HepG2 (cell line): ENCODE results near the gene WDR19. TPM values are rescaled to one million over a fixed set of nuclear protein-coding genes. Genes with fewer than 3 reads are reported as not detected.
A peak's percentile ranks its signal among the peaks of the same experiment; 100 is the strongest.

Source experiments
- ATAC-seq: fragments of 200-7000 bp; cut with Tn5 transposase; 3 replicates; pipeline ENCODE4 v1.9.1; 2020; ENCODE audit warnings: mild to moderate bottlenecking, moderate library complexity
- BruUV-seq: library from RNA; stranded (reverse); fragments of 400-500 nt; replicated peaks from 2 replicates; lab custom pipeline; 2021; lab: Mats Ljungman, UMichigan
- CTCF ChIA-PET: fragments of 300-600 bp; formaldehyde crosslinking; extraction: SDS; loops from one replicate; lab custom pipeline; 2021; ENCODE audit warnings: low total read pairs, inconsistent platforms, low intra/inter-chr PET ratio; lab: Yijun Ruan, JAX
- POLR2A ChIA-PET: fragments of 350-600 bp; sonication (Branson Sonifier 250); formaldehyde crosslinking; loops from one replicate; lab custom pipeline; 2020; ENCODE audit warnings: antibody characterized with exemption, inconsistent platforms; lab: Yijun Ruan, JAX
- DNase-seq: peaks from one replicate; pipeline ENCODE4 v3.0.0-alpha.2; 2015; ENCODE audit warnings: low spot score
- FAIRE-seq: peaks from 3 replicates; lab custom pipeline; 2011; peaks lifted over from hg19 to GRCh38; lab: Jason Lieb, UNC
- H2AFZ ChIP-seq: one replicate; pipeline ENCODE4 v1.6.1; 2011; ENCODE audit warnings: low read length, inconsistent platforms
- H3K27ac ChIP-seq: fragments of 300-600 bp; 3 replicates; pipeline ENCODE4 v1.8.0; 2011; ENCODE audit warnings: mixed run types, mild to moderate bottlenecking, mixed read lengths, low read length, inconsistent platforms; ENCODE audit not compliant: insufficient read depth; ENCODE audit errors: extremely low read length
- H3K27me3 ChIP-seq, 2 experiments: fragments of 200-600 bp in 1 of 2; 2 replicates in 1 of 2; 3 replicates in 1 of 2; pipeline versions ENCODE4 v1.6.0 to v1.8.0; 2011; ENCODE audit warnings: low read length in 2 of 2, mild to moderate bottlenecking in 2 of 2, moderate library complexity in 2 of 2, inconsistent platforms in 1 of 2; ENCODE audit not compliant: insufficient read depth in 2 of 2, control insufficient read depth in 1 of 2
- H3K36me3 ChIP-seq, 2 experiments: fragments of 200-600 bp in 1 of 2; replicated peaks in 1 of 2; 2 replicates in 1 of 2; 3 replicates in 1 of 2; pipeline versions ENCODE4 v1.5.1 to v1.8.0; 2011; ENCODE audit warnings: low read length in 2 of 2, inconsistent platforms in 1 of 2; ENCODE audit not compliant: insufficient read depth in 2 of 2, control insufficient read depth in 1 of 2
- H3K4me1 ChIP-seq: 2 replicates; pipeline ENCODE4 v1.5.1; 2012; ENCODE audit warnings: low read length, inconsistent platforms; ENCODE audit not compliant: insufficient read depth
- H3K4me2 ChIP-seq: 2 replicates; pipeline ENCODE4 v1.6.0; 2011; ENCODE audit warnings: low read depth, low read length, inconsistent platforms
- H3K4me3 ChIP-seq, 3 experiments: fragments of 200-600 bp in 1 of 3; sonication (generic), shearing (Covaris generic) in 1 of 3; replicated peaks in 1 of 3; 2 replicates each; pipeline ENCODE4 v1.5.1; 2011 to 2016; ENCODE audit warnings: low read length in 3 of 3, inconsistent platforms in 2 of 3, low read depth in 2 of 3, mild to moderate bottlenecking in 2 of 3, control low read depth in 1 of 3, mixed read lengths in 1 of 3; ENCODE audit not compliant: insufficient read depth in 1 of 3
- H3K79me2 ChIP-seq: one replicate; pipeline ENCODE4 v1.6.1; 2011; ENCODE audit warnings: low read length, inconsistent platforms; ENCODE audit not compliant: insufficient read depth
- H3K9ac ChIP-seq: 2 replicates; pipeline ENCODE4 v1.6.0; 2011; ENCODE audit warnings: mild to moderate bottlenecking, low read depth, low read length, inconsistent platforms; ENCODE audit not compliant: insufficient read depth
- H3K9me3 ChIP-seq: 2 replicates; pipeline ENCODE4 v1.5.1; 2012; ENCODE audit warnings: mild to moderate bottlenecking, low read length
- H4K20me1 ChIP-seq: 2 replicates; pipeline ENCODE4 v1.6.0; 2011; ENCODE audit warnings: inconsistent platforms, mild to moderate bottlenecking, low read length, moderate library complexity; ENCODE audit not compliant: insufficient read depth
- ATF4 ChIP-seq, 2 experiments: fragments of 450-650 bp in 1 of 2; sonication (generic) in 1 of 2; formaldehyde crosslinking; IDR thresholded peaks; 2 replicates each; pipeline versions ENCODE4 v1.5.0 to v1.8.0; 2020 to 2022; ENCODE audit warnings: mild to moderate bottlenecking in 1 of 2, missing genetic modification reagents in 1 of 2
- FOSL2 ChIP-seq: sonication (generic); formaldehyde crosslinking; IDR thresholded peaks from 2 replicates; pipeline ENCODE4 v1.4.0; 2020; ENCODE audit warnings: missing genetic modification reagents
- WGBS: methylation state at CpG from one replicate; pipeline ENCODE4 v1.1.6; 2017; ENCODE audit warnings: low lambda C conversion rate; 5-methylcytosine and 5-hydroxymethylcytosine counted together
- in situ Hi-C: cut with HindIII; loops from 2 replicates; pipeline ENCODE4 v1.10.0; 2017; ENCODE audit warnings: low pct_unique_long_range_greater_than_20kb; ENCODE audit not compliant: extremely low pct_ligation_motif_present
- intact Hi-C: fragments of 100-400 bp; cut with micrococcal nuclease; formaldehyde crosslinking; loops from one replicate; pipeline ENCODE4 v1.10.0; 2022; ENCODE audit not compliant: unreplicated experiment
- polyA plus RNA-seq, 8 experiments: library from polyadenylated mRNA; depleted of rRNA in 3 of 8; stranded (reverse) in 7 of 8; unstranded in 1 of 8; fragments of >200 nt; fragmentation: Illumina TruSeq in 4 of 8; extraction: Trizol in 4 of 8; gene quantifications; 2 replicates each; pipeline versions ENCODE4 v1.2.1 to v1.2.3, GENCODE V29; 2011 to 2016; ENCODE audit warnings: low read depth in 4 of 8, missing spikeins in 1 of 8, mixed read lengths in 1 of 8; ENCODE audit not compliant: insufficient read depth in 1 of 8
- total RNA-seq, 5 experiments: library from RNA; depleted of rRNA; stranded (reverse); fragments of >200 nt; fragmentation: Illumina TruSeq; extraction: Trizol; gene quantifications; 2 replicates each; pipeline ENCODE4 v1.2.3, GENCODE V29; 2016; ENCODE audit warnings: low read depth in 1 of 5
- TF ChIP-seq, protein P1 (sequence below): sonication (generic); formaldehyde crosslinking; conservative IDR thresholded peaks from 2 replicates; pipeline ENCODE4 v1.4.0; 2020; ENCODE audit warnings: missing genetic modification reagents

The WDR19 gene
- total and polyA plus RNA-seq, 2 of the 13 experiments (the other 11 are each of a cell fraction or from before 2014, with no cell fraction given): 22.9 to 34.1 TPM

DNA sequence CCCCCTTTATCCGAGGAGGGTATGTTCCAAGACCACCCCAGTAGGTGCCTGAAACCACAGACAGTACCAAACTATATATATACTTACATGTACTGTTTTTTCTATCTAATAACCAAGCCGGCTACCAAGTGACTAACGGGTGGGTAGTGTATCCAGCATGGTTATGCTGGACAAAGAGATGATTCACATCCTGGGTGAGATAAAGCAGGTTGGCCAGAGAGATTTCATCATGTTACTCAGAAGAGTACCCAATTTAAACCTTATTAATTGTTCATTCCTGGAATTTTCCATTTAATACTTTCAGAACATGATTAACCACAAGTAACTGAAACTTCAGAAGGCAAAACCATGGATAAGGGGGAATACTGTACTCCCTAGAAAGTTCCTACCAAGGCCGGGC is 137.3 kb downstream of the WDR19 start:
- H3K4me2 ChIP-seq: no peak overlapping the region
- no peaks in the 10 kb centered on the region for H3K9me3 ChIP-seq
- intact Hi-C loops (no loop called here), in situ Hi-C loops (no loop called here)
- H4K20me1 ChIP-seq: no peaks in the 10 kb centered on the region
- H2AFZ ChIP-seq: no peak overlapping the region
- TF ChIP-seq FOSL2 (CRISPR knock-in tag) (peak; percentile 73), ATF4 (CRISPR knock-in tag; IDR thresholded peaks at IDR 0.05) (peak in 1 of 2 experiments; percentile 60; a peak in 2 of 4 replicates)
- TF ChIP-seq, protein P1, sequence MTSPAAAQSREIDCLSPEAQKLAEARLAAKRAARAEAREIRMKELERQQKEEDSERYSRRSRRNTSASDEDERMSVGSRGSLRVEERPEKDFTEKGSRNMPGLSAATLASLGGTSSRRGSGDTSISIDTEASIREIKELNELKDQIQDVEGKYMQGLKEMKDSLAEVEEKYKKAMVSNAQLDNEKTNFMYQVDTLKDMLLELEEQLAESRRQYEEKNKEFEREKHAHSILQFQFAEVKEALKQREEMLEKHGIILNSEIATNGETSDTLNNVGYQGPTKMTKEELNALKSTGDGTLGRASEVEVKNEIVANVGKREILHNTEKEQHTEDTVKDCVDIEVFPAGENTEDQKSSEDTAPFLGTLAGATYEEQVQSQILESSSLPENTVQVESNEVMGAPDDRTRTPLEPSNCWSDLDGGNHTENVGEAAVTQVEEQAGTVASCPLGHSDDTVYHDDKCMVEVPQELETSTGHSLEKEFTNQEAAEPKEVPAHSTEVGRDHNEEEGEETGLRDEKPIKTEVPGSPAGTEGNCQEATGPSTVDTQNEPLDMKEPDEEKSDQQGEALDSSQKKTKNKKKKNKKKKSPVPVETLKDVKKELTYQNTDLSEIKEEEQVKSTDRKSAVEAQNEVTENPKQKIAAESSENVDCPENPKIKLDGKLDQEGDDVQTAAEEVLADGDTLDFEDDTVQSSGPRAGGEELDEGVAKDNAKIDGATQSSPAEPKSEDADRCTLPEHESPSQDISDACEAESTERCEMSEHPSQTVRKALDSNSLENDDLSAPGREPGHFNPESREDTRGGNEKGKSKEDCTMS (CRISPR knock-in tag): no peak
- DNase-seq (peak; percentile 38), ATAC-seq (no peak), FAIRE-seq (no peak)
- no peak overlapping the region for H3K27ac ChIP-seq
- H3K36me3 ChIP-seq: peaks cover 9 to 59% of the 10 kb centered on the region in 2 experiments
- H3K79me2 ChIP-seq: peaks cover 5% of the 10 kb centered on the region
- ChIA-PET CTCF (no interaction called here), POLR2A (interaction anchor here (1.0 to 1.2 kb wide), 2 partner anchors 47 to 110 kb away, joined by 4 read pairs; no protein-coding TSS in a partner anchor)
- no peaks in the 10 kb centered on the region for H3K27me3 ChIP-seq
- BruUV-seq: no TSS peak
- no peak overlapping the region for H3K4me3 ChIP-seq
- H3K4me1 ChIP-seq: peaks cover 33% of the 10 kb centered on the region
- 98% methylated on average over 4 of the region's 4 CpGs for WGBS
- H3K9ac ChIP-seq: no peak overlapping the region
